OCI-LY1 (cell line): ENCODE measurements around the gene PON1.

Experiments
- CTCF ChIP-seq: fragments of 200-600 bp; sonication (generic), shearing (Covaris generic); IDR thresholded peaks from 2 replicates; pipeline ENCODE4 v1.5.1; 2017; ENCODE audit warnings: mild to moderate bottlenecking, antibody characterized with exemption, low read length, moderate library complexity, mixed read lengths
- EZH2 ChIP-seq: fragments of 200-600 bp; sonication (generic), shearing (Covaris generic); IDR thresholded peaks from 2 replicates; pipeline ENCODE4 v1.8.0; 2017; ENCODE audit warnings: borderline replicate concordance, mixed run types, mild to moderate bottlenecking, antibody characterized with exemption, low read length, moderate library complexity, mixed read lengths

GRCh38 chr7:95335093-95335492, 10.8 kb upstream of the PON1 start:
- TF ChIP-seq CTCF = no peak
- no peak for TF ChIP-seq EZH2
